ENCODE measurements around the gene DPH7.
"Not testable (repeated sequence)": the region's sequence is repeated elsewhere in the genome, so short reads cannot be mapped to it uniquely, and the experiment has no call there.

DPH7 gene

GRCh38 chr9:137578518-137579258, at the start of gene DPH7:
TSS of gene DPH7 (minus strand) at chr9:137578925. CDS start at chr9:137578777, 148 bp downstream.
- DNase-seq, result peak; percentile 95

- DNase-seq, result not testable (repeated sequence)
Observed at GRCh38 chr9:137627406-137627805, 48.7 kb upstream of the DPH7 start.

- DNase-seq, result no peak
Observed at GRCh38 chr9:137626464-137626863, 47.7 kb upstream of the DPH7 start.

GRCh38 chr9:137622211-137622610, 43.5 kb upstream of the DPH7 start:
- DNase-seq, result not testable (repeated sequence)

GRCh38 chr9:137621131-137621757, 42.5 kb upstream of the DPH7 start:
- no peak for DNase-seq

DNA sequence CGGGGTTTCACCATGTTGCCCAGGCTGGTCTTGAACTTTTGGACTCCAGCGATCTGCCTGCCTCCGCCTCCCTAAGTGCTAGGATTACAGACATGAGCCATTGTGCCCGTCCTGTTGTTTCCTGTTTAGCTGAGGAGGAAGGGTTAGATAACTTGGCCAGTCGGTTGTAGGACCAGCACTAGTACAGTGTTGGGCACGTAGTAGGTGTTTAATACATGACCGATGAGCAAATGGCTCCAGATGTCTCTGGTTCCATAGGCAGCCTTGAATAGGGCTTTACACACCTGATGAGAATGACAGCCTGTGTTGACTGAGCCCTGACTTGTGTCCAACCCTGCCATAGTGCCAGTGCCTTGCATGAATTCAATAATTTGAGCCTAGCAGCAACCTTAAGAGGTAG, 41.9 kb upstream of the DPH7 start:
- DNase-seq, result no peak

GRCh38 chr9:137620048-137620405, 41.3 kb upstream of the DPH7 start:
- no peak for DNase-seq

DNA sequence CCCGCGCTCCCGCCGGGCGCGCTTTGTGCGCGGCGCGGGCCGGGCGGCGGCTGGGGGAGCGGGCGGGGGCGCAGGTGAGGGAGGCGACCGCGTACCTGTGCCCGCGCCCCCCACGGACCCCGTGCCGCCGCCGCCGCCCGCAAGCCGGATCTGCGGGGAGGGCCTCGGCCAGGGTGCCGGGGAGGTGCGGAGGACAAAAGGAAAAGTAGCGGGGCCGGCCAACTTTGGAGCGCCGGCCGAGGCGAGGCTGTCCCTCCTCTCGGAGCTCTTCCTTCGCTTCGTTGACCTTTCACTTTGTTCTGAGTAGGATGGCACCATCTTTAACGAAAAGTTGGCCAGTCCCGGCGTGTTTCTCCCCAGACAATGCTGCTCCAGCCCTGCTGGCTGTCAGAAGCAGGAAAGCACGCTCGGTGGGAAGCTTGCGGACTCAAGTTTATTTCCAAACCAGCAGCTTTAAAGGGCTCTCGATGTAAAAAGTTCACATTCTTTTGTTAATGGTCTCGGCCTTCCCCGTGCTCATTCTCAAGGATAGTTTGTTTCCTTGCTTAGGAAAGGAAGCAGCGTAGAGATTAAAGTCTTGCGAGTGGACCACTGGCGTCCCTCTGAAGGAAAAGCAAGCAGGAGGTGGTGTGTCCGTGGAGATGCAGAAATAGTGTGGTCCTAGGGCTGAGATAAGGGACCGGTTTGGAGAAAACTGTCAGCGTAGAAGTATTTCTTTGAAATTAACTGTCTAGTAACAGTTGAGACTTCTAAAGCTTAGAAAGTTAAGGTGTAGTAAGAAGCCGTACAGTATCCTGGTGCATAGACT, 40.7 kb upstream of the DPH7 start:
- DNase-seq, result no peak

GRCh38 chr9:137618105-137619067, 39.7 kb upstream of the DPH7 start, which contains the start of gene EHMT1:
TSS of gene EHMT1 (plus strand) at chr9:137619005. CDS start at chr9:137619029, 24 bp downstream.
- peak; percentile 91 for DNase-seq

DNA sequence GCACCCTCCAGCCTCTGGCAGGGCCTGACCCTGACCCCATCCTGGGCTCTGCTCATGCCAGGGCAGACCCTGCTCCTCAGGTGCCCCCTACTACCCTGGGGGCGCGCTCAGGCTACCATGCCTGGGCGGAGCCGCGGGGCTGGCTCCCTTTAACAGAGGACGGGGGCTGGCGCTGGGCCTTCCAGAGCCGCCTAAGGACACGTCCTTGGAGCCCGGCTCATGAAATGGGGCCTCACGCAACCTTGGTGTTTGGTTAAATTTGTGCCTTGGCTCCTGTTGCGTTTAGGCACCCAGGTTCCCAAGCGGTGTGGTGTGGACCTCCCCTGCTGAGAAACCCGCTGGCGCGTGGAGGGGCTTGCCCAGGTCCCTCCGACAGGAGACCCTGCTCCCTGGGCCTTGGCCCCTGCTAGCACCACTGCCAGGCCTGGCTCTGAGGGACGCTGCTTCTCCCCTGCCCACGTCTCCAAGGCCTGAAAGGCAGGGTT, 36.7 kb upstream of the DPH7 start:
- no peak for DNase-seq

DNA sequence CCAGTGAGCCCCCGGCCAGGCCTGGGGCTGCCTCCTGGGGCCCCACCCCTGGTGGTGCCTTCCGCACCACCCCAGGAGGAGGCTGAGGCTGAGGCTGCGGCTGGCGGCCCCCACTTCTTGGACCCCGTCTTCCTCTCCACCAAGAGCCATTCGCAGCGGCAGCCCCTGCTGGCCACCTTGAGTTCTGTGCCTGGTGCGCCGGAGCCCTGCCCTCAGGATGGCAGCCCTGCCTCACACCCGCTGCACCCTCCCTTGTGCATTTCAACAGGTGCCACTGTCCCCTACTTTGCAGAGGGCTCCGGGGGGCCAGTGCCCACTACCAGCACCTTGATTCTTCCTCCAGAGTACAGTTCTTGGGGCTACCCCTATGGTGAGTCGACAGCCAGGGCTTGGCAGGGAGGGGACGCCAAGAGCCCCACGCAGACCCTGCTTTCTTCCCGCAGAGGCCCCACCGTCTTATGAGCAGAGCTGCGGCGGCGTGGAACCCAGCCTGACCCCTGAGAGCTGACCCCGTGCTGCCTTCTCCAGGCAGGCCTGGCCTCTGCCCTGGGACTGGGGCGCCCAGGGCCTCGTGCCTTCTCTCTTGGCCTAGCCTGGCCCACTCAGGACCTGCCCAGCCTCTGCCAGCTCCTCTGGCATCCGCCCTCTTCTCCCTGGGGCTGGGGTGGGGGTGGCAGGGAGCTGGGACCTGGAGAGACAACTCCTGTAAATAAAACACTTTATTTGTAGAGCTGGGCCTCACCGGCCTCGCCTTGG, 36.1 kb upstream of the DPH7 start:
- no peak for DNase-seq

DNA sequence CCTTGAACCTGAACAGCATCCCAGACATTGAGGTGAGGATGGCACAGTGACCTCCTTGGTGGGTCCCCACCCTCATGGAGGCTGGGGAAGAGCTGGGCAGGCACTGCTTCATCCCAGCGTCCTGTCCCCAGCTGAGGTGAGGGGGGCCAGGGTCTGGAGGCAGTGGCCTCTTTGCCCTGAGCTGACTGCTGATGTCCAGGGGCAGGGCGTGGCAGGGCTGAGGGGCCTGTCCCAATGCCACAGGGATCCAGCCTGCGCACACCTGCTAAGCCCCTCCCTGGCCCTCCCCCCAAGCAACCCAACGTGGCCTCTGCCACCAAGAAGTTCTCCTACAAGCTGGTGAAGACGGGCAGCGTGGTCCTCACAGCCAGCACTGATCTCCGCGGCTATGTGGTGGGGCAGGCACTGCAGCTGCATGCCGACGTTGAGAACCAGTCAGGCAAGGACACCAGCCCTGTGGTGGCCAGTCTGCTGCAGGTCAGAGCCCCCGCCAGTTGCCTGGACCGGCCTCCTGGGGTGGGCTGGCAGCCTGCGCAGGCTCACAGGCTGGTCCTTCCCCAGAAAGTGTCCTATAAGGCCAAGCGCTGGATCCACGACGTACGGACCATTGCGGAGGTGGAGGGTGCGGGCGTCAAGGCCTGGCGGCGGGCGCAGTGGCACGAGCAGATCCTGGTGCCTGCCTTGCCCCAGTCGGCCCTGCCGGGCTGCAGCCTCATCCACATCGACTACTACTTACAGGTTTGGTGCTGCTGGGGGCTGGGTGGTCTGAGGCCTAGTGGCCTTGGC, 35.2 kb upstream of the DPH7 start:
- no peak for DNase-seq

DNA sequence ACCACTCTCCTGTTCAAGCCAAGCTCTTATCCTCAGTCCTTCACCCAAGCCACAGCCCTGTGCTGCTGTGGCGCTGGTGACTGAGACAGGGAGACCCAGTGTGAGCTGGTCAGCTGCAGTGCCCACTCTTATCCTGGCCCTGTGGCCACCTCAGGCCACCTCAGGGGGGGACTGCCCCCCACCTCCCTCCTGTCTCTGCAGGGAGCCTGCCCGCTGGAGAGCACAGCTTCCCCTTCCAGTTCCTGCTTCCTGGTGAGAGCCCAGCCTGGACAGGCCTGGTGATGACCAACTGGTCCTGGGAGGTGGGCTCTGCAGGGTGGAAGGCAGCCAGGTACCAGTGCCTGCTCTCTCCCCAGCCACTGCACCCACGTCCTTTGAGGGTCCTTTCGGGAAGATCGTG, 34.5 kb upstream of the DPH7 start:
- no peak for DNase-seq

DNA sequence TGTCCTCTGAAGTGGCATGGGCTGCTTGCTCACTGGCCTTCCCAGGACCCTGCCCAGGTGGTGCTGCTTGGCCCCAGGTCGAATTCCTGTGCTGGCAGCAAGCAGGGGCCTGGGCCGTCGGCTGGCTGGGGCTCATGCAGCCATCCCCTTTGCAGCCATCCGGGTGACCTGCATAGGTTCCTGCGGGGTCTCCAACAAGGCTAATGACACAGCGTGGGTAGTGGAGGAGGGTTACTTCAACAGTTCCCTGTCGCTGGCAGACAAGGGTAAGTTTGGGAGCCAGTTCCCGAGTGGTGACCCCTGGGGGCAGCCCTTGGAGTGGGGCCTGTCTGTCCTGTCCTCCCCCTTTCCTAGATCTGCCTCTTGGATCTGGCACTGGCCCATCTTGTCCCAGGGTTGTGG, 34.0 kb upstream of the DPH7 start:
- DNase-seq, result no peak

DNA sequence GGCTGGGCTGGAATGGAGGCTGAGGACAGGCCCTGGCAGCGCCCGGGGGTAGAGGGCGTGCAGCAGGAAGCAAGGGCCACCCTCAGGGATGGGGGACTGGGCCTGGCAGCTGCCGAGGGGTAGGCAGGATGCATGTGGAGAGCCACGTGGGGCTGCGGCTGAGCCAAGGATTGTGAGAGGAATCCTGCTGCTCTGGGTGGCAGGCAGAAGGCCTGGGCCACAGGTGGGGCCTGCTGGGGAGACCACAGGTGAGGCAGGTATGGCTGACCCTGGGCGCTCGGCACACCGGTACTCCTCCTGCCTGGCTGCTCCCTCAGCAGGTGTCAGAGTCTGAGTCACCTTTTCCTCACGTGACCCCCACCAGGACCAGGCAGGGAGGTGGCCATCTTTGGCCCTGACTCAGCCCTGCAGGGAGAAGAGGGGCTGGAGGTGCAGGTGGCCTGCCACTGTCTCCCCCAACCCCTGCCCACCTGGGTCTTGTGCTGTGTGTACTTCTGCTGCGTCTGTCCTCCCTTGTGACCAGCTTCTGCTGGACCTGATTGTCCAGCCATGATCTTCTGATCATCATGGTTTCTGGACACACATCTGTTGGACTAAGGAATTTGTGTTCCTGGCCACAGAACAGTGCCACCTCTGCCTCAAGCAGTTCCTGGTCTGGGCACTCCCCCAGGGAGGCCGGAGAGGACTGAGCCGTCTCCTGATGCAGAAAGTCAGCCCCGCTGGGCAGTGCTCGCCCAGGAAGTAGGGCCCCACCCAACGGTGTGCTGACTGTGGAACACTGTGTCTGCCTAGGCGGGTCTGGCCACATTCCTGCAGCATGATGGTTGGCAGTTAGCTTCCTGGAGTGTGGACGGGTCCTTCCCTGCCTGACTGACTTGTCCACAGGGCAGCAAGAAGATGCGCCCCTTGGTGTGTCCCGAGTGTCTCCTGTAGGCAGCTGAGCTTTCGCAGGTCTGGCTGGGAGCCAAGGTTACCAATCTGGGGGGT, 33.2 kb upstream of the DPH7 start:
- DNase-seq, result peak; percentile 73

DNA sequence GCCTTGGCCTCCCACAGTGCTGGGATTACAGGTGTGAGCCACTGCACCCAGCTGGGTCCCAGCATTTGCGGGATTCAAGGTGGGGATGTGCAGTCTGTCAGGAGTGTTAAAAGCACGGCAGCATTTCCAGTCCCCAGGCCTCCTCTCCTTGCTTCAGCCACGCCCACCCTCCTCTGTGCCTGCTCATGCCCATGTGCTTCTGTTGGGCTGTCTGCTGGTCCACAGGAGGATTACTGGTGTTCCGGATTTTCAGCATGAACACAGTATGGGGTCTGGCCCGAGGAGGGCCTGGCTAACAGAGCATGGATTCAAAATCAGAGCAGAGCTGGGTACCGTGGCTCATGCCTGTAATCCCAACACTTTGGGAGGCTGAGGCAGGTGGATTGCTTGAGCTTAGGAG, 32.2 kb upstream of the DPH7 start:
- DNase-seq, result no peak

GRCh38 chr9:137607141-137607857, 28.6 kb upstream of the DPH7 start:
- no peak for DNase-seq

DNA sequence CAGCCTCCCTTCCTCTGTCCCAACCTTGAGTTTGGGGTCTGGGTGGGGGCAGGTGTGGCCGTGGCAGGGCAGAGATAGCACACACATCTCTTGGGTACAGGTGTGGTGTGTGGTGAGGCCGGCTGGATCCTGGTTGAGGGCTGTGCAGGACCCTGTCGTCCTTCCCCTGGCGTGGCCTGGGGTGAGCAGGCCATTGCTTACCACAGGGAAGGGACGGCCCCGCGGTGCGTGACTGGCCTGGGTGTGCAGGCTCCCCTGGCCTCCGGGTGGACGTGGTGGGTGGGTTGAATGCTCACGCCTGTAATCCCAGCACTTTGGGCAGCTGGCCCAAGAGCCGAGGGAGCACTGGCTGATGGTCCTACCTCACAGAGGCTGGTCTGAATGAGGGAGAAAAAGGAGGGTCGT, 28.0 kb upstream of the DPH7 start:
- DNase-seq, result no peak
